ENCODE results near the gene ASCL5.

The ASCL5 gene

DNA sequence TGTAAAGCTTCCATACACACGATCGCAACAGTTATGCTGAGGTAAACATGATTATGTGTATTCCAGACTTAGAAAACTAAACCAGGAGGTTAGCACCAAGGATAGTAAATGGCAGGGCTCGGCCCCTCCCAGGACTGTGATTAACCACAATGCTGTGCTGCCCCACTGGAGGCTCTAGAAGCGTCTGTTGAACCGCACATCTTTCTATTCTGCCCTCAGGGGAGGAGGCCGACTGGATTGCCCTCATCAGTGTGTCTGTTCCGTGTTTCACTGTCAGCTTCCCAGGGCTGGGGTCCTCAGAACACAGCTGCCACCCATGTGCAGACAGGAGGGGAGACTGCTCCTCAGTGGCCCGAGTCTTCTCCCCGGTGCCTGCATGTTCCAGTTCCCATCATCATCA, 12.8 kb upstream of the ASCL5 start:
- DNase-seq (ENCODE audit: low read depth): no peak
- no peak overlapping the region for H3K4me3 ChIP-seq (ENCODE audit: low read depth, low read length)
- no peak for TF ChIP-seq CTCF (conservative IDR thresholded peaks at IDR 0.05; ENCODE audit: low read depth, low read length)

DNA sequence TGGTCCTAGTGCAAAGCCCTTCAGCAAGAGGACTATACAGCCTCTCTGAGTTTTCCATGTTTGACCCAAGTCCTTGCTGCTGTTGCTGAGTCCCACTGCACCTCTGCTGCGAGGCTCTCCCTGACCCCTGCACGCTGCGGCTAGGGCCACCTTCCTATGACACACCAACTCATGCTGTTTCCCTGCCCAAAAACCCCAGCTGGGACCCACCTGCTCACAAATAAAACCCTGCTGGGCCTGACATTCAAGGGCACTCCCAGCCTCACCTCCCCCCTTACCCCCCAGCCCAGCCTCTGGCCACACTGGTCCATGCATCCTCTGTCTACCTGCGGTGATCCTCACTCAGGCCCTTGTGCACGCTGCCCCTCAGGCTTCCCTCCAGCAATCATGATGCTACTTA, 12.3 kb upstream of the ASCL5 start:
- H3K4me3 ChIP-seq (ENCODE audit: low read depth, low read length): no peak overlapping the region
- DNase-seq (ENCODE audit: low read depth): no peak
- TF ChIP-seq CTCF (conservative IDR thresholded peaks at IDR 0.05; ENCODE audit: low read depth, low read length): no peak

GRCh38 chr1:201138311-201138840, 11.4 kb upstream of the ASCL5 start:
- TF ChIP-seq CTCF (conservative IDR thresholded peaks at IDR 0.05; ENCODE audit: low read depth, low read length): no peak
- no peak overlapping the region for H3K4me3 ChIP-seq (ENCODE audit: low read depth, low read length)
- DNase-seq (ENCODE audit: low read depth): no peak

DNA sequence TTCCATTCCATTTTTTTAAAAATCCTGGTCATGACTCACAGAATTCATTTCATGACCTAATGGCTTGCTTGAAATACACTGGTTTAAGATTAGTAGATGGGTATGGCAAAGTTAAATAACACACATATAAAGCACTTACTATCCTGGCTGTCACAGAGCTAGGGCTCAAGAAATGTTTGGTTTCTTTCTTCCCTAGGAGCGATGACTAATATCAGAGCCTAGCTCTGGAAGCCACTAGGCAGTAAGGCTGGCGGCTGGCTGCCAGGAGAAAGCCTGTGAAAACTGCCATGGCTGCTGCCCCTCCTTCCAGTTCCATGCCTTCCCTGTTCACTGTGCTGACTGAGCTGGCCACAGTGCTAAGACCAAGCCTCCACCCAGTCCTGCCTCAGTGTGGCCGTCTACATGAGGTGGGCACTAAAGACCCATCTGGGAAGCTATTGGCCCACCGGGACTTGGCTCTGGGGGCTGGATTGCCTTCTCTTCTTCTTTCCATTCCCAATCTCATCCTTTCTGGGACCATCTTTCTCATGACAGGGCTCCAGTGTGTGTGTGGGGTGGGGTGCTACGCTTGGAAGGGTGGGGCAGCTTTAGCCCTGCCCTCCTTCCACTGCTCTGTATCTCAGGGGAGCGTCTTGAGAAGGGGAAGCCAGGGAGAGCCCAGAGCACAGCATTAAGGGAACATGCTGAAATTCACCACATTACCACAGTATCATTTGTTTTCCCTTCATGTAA, 10.8 kb upstream of the ASCL5 start:
- TF ChIP-seq CTCF (conservative IDR thresholded peaks at IDR 0.05; ENCODE audit: low read depth, low read length): no peak
- DNase-seq (ENCODE audit: low read depth): peak; percentile 81
- no peak overlapping the region for H3K4me3 ChIP-seq (ENCODE audit: low read depth, low read length)

DNA sequence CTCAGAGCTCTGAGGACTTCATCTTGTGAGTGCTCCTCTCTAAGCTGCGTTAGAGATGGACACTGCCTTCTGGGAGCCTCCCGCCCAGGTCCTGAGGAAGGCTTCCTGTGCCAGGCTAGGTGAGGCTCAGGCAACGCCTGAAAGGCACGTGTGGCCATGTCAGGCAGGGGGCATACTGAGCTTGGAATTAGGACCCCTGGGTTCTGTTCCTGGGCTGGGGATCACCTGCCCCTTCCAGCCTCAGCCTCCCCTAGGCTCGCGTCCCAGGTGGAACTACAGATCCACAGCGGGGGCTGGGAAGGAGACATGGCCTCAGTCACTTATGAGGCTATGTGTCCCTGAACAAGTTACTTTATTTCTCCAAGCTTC, 10.0 kb upstream of the ASCL5 start:
- no peak for TF ChIP-seq CTCF (conservative IDR thresholded peaks at IDR 0.05; ENCODE audit: low read depth, low read length)
- H3K4me3 ChIP-seq (ENCODE audit: low read depth, low read length): no peak overlapping the region
- DNase-seq (ENCODE audit: low read depth): no peak

DNA sequence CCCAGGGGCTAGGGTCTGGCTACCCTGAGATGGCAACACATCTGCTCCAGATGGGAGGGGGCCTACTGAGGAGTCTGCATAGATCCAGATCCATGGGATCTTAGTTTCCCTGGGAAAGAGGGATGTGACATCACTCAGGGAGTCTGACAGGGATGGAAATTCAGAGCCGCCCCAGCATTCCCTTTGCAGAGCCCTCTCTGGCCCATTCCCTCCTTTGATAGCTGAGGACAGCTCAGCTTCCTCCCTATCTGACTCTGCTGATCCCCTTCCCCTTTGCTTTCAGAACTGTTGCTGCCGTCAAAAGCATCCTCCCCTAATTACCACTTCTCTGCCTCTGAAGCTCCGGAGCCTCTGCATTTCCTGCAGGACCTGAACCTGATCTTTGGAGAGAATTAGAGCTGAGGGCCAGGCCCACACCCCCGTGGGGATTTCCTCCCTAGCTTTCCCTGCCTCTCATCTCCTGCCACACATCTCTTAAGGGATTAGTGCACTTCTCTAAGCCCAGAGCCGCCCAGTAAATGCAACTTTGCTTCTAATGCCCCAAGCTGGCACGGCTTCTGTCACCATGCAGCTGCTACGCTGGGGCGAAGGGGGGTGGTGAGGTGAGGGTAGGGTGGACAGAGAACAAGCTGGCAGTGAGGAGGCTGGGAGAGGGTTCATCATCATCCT, 9.5 kb upstream of the ASCL5 start:
- TF ChIP-seq CTCF (conservative IDR thresholded peaks at IDR 0.05; ENCODE audit: low read depth, low read length): no peak
- DNase-seq (ENCODE audit: low read depth): no peak
- H3K4me3 ChIP-seq (ENCODE audit: low read depth, low read length): no peak overlapping the region

All from choroid plexus epithelial cell (primary cell).